Activated B cell treated with CpG ODN at 0.5 μM for 24 hours (primary cell): ENCODE data around the gene DLK2. TPM values are rescaled to one million over a fixed set of nuclear protein-coding genes. Genes with fewer than 3 reads are reported as not detected.
"Not testable (repeated sequence)": the region's sequence is repeated elsewhere in the genome, so short reads cannot be mapped to it uniquely, and the experiment has no call there.

Experiments
- ATAC-seq: fragments of 200-7000 bp; cut with Tn5 transposase; one replicate; pipeline ENCODE4 v1.10.0; 2021; ENCODE audit warnings: low read depth, mild to moderate bottlenecking, moderate library complexity
- CTCF ChIA-PET: fragments of 350-600 bp; sonication (Branson Sonifier 250); formaldehyde crosslinking; loops from one replicate; lab custom pipeline; 2021; ENCODE audit warnings: antibody characterized with exemption; lab: Charles Lee
- POLR2A ChIA-PET: fragments of 350-600 bp; sonication (Branson Sonifier 250); formaldehyde crosslinking; loops from one replicate; lab custom pipeline; 2021; ENCODE audit warnings: antibody characterized with exemption; lab: Charles Lee
- DNase-seq: peaks from one replicate; pipeline ENCODE4 v3.0.0; 2022
- H3K27ac Mint-ChIP-seq: one replicate; pipeline ENCODE4 v1.8.0; 2020; ENCODE audit warnings: mixed read lengths
- H3K27me3 Mint-ChIP-seq: one replicate; pipeline ENCODE4 v1.8.0; 2021; ENCODE audit warnings: mixed read lengths
- H3K36me3 Mint-ChIP-seq: one replicate; pipeline ENCODE4 v1.8.0; 2021; ENCODE audit warnings: low read depth, mixed read lengths
- H3K4me1 Mint-ChIP-seq: one replicate; pipeline ENCODE4 v1.8.0; 2021; ENCODE audit warnings: mixed read lengths
- H3K4me3 Mint-ChIP-seq: one replicate; pipeline ENCODE4 v1.8.0; 2020; ENCODE audit warnings: mild to moderate bottlenecking, mixed read lengths
- H3K9me3 Mint-ChIP-seq: one replicate; pipeline ENCODE4 v1.8.0; 2020; ENCODE audit warnings: mixed read lengths
- CTCF ChIP-seq: fragments of 200-600 bp; IDR thresholded peaks from one replicate; pipeline ENCODE4 v1.8.0; 2022; ENCODE audit warnings: antibody characterized with exemption, mild to moderate bottlenecking
- intact Hi-C: fragments of 100-400 bp; cut with micrococcal nuclease; formaldehyde crosslinking; loops from one replicate; pipeline ENCODE4 v1.15.1; 2024
- total RNA-seq: library from RNA; stranded (reverse); gene quantifications from 2 replicates; pipeline ENCODE4 v1.2.3, GENCODE V29; 2022

DLK2 gene
- total RNA-seq, 1 donor from 2014 or later = 1.4 TPM

- no peaks in the 10 kb centered on the region for H3K27me3 Mint-ChIP-seq
These were observed 35.2 kb downstream of the DLK2 start for GRCh38 chr6:43420012-43420709.

GRCh38 chr6:43416935-43417334, 38.4 kb downstream of the DLK2 start:
- H3K4me3 Mint-ChIP-seq = no peak overlapping the region
- POLR2A ChIA-PET = interaction anchor here (0.9 kb wide), 1 partner anchor 10 kb away, joined by 4 read pairs; the partner anchor contains the start of gene ABCC10
- DNase-seq = no peak

More at GRCh38 chr6:43420012-43420709, 35.2 kb downstream of the DLK2 start:
- POLR2A ChIA-PET = no interaction called here
- Mint-ChIP-seq H3K9me3 (no peaks in the 10 kb centered on the region), H3K4me1 (no peaks in the 10 kb centered on the region), H3K4me3 (no peak overlapping the region), H3K36me3 (no peaks in the 10 kb centered on the region), H3K27ac (no peak overlapping the region)
- no peak for TF ChIP-seq CTCF
- intact Hi-C loops = no loop called here
- no peak for ATAC-seq
- CTCF ChIA-PET = no interaction called here
- no peak for DNase-seq

GRCh38 chr6:43415275-43415674, 40.1 kb downstream of the DLK2 start:
- DNase-seq, H3K36me3 Mint-ChIP-seq, H3K4me1 Mint-ChIP-seq, intact Hi-C loops, H3K9me3 Mint-ChIP-seq, H3K27me3 Mint-ChIP-seq, ATAC-seq, H3K4me3 Mint-ChIP-seq, CTCF ChIA-PET, H3K27ac Mint-ChIP-seq: not testable (repeated sequence)
- POLR2A ChIA-PET = interaction anchor here (0.6 kb wide), 1 partner anchor 90 kb away, joined by 3 read pairs; no protein-coding TSS in a partner anchor

More at GRCh38 chr6:43416935-43417334, 38.4 kb downstream of the DLK2 start:
- CTCF ChIA-PET = no interaction called here
- intact Hi-C loops = no loop called here
- Mint-ChIP-seq H3K27me3 (no peaks in the 10 kb centered on the region), H3K36me3 (no peaks in the 10 kb centered on the region), H3K4me1 (no peaks in the 10 kb centered on the region), H3K9me3 (no peaks in the 10 kb centered on the region), H3K27ac (no peak overlapping the region)
- no peak for TF ChIP-seq CTCF
- ATAC-seq = no peak

- peaks cover 5% of the 10 kb centered on the region for H3K27me3 Mint-ChIP-seq
- intact Hi-C loops = no loop called here
- H3K4me1 Mint-ChIP-seq = no peaks in the 10 kb centered on the region
- DNase-seq (no peak), ATAC-seq (no peak)
- TF ChIP-seq CTCF = no peak
- no peak overlapping the region for H3K4me3 Mint-ChIP-seq
- no peaks in the 10 kb centered on the region for H3K9me3 Mint-ChIP-seq
- POLR2A ChIA-PET = no interaction called here
- no peaks in the 10 kb centered on the region for H3K36me3 Mint-ChIP-seq
- H3K27ac Mint-ChIP-seq = no peak overlapping the region
- CTCF ChIA-PET = no interaction called here
These were observed 42.3 kb downstream of the DLK2 start for GRCh38 chr6:43413002-43413401.

GRCh38 chr6:43412541-43412940, 42.8 kb downstream of the DLK2 start:
- DNase-seq (no peak), ATAC-seq (no peak)
- ChIA-PET POLR2A (no interaction called here), CTCF (no interaction called here)
- H3K36me3 Mint-ChIP-seq = no peaks in the 10 kb centered on the region
- H3K4me1 Mint-ChIP-seq = no peaks in the 10 kb centered on the region
- no peaks in the 10 kb centered on the region for H3K9me3 Mint-ChIP-seq
- peaks cover 7% of the 10 kb centered on the region for H3K27me3 Mint-ChIP-seq
- no peak for TF ChIP-seq CTCF
- H3K4me3 Mint-ChIP-seq = no peak overlapping the region
- intact Hi-C loops = no loop called here
- H3K27ac Mint-ChIP-seq = no peak overlapping the region

- POLR2A ChIA-PET, H3K4me1 Mint-ChIP-seq, CTCF ChIA-PET, ATAC-seq, intact Hi-C loops, H3K36me3 Mint-ChIP-seq, H3K4me3 Mint-ChIP-seq, H3K27ac Mint-ChIP-seq, H3K9me3 Mint-ChIP-seq, DNase-seq: not testable (repeated sequence)
- peaks cover 15% of the 10 kb centered on the region for H3K27me3 Mint-ChIP-seq
These were observed 44.6 kb downstream of the DLK2 start for GRCh38 chr6:43410776-43411175.
